GM21526 (cell line): ENCODE measurements around the gene SLC25A1.
"Not testable (repeated sequence)": the region's sequence is repeated elsewhere in the genome, so short reads cannot be mapped to it uniquely, and the experiment has no call there.

Source experiments
- ATAC-seq: cut with Tn5 transposase; IDR thresholded peaks from one replicate; pipeline ENCODE4 v1.9.1; 2021; ENCODE audit warnings: moderate library complexity; ENCODE audit not compliant: unreplicated experiment, low FRiP score

Gene SLC25A1

DNA sequence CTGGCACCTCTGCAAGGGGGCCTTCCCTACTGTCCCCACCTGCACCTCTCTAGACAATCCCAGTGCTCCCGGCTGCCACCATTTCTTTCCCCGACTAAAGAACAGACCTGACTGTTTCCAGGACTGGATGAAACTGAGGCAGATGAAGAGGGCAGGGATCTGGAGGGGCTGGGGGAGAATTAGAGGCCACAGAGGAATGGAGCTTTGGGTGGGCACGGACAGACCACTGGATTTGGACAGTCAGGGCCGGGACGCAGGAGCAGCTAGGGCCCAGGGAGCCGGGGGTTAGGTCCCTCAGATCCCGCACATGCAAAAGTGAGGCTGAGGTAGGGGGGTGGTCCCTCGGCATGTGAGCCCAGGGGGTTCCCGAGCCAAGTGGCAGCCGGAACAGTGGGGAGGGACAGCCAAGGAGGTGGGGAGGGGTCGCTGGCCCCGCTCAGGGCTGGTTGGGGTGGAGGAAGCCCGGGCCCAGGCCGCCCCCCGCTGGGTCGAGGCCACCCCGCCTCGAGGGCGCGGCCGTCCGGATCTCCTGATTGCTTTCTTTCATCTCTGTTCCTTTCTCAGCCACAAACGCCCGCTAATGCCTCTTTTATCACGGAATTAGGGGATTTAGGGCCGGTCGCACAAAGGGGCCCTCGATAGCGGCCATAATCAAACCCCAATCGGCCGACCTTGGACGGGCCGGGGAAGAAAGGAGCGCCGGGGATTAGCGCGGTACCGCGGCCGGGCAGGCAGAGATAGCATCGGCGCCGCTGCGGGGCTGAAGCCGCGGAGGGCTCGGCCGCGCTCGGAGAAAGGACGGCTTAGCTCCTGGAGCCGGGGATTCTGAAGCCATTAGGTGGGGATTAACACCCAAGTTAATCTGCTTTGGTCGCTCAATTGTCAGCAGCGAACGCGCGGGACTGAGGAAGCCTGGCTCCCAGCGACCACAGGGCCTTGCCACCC, 9.3 kb downstream of the SLC25A1 start:
- ATAC-seq, result no peak

DNA sequence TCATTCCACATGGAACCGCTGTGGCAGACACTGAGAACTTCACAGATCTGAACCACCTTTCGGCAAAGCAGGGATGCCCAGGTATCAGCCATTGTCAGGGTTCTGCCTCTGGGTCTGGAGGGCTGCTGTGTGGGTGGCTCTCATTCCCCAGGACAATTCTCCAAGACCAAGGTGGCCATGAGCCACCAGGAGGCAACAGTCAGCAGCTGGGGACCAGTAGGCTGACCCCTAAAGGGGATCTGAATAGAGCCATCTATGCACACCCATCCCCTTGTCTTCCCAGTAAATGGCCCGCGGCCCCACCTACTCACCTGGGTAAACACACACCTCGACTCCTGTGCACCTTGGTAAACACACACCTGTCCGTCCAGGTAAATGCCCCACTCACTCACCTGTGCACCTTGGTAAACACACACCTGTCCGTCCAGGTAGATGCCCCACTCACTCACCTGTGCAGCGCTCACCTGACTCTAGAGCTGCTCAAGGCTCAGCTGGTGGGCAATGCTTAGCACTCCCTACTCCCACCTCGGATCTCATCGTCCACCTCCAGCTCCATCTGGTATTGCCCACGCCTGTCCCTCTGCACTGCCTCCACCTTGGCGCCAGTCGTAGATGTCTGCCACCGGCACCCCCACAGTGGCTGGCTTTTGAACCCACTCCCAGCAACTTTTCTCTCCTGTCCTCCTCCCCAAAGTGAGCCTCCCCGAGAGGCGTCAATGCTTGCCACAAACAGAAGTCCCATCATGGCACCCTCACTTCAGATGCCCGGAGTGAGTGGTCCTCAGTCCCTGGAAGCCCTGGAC, 10.2 kb downstream of the SLC25A1 start:
- no peak for ATAC-seq

DNA sequence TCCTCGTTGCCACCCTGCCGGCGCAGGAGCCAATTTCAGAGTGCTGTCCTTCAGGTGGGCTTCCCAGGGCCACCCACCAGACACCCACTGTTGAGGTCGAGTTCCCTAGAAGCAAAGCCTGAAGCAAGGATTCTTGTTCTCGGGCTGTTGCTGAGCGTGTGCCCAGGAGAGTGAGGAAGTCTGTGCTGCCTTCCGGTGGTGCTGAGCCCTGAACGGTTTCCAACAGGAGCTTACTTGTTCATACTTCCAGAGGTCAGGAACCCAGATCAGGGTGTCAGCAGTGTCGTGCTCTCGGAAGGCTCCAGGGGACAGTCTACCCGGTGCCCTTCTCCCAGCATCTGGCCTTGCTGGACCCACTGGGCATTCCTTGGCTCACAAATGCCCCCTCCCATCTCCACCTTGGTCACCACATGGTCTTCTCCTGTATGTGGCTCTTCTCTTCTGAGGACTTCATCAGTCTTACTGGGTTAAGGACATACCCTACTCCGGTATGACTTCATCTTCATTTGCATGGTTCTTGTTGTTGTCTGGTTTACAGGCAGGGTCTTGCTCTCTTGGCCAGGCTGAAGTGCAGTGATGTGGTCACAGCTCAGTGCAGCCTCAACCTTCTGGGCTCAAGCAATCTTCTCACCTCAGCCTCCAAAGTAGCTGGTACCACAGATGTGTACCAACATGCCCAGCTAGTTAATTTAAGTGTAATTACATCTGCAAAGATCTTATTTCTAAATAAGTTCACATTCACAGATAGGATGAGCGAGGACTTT, 11.2 kb downstream of the SLC25A1 start:
- ATAC-seq, result no peak

DNA sequence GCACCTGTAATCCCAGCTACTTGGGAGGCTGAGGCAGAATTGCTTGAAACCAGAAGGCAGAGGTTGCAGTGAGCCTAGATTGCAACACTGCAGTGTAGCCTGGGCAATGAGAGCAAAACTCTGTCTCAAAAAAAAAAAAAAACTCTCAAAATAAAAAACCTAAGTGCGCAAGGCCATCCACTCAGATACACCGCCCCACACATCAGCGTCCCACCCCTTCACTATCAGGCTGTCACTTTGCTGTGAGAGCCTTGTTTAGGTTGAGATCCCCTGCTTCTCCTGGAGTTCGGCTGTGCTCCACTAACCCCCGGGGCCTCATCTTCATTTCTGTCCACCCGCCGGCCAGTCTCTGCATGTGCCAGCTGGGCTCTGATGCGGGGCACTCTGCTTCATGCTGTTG, 12.1 kb downstream of the SLC25A1 start:
- no peak for ATAC-seq

DNA sequence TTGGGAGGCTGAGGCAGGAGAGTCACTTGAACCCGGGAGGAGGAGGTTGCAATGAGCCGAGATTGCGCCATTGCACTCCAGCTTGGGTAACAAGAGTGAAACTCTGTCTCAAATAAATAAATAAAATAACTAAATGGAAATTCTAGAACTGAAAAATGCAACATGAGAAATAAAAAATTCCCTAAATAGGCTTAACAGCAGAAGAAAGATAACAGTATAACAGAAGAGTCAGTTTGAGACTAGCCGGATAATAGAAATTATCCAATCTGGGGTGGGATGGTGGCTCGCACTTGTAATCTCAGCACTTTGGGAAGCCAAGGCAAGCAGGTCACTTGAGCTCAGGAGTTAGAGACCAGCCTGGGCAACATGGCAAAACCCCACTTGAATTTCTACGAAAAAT, 14.1 kb downstream of the SLC25A1 start:
- ATAC-seq, result no peak

DNA sequence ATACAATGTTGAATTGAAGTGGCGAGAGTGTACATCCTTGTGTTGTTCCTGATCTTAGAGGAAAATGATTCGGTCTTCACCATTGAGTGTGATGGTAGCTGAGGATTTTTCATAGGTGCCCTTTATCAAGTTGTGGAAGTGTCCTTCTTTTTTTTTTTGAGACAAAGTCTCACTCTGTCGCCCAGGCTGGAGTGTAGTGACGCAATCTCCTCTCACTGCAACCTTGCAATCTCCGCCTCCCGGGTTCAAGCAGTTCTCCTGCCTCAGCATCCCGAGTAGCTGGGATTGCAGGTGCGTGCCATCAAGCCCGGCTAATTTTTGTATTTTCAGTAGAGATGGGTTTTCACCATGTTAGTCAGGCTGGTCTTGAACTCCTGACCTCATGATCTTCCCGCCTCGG, 19.9 kb downstream of the SLC25A1 start:
- not testable (repeated sequence) for ATAC-seq

DNA sequence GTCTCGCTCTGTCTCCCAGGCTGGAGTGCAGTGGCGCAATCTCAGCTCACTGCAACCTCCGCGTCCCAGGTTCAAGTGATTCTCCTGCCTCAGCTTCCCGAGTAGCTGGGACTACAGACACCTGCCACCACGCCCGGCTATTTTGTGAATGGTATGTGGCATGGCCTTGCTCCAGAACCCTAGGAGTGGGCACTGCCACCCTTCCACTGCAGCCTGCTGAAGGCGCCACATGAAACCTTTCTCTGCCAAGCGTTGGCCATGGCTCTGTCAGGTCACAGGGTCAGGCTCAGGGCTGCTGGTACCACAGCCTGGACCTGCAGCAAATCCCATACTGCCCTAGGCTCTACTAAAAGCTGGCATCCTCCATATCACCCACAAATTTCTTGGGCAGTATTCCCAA, 22.4 kb downstream of the SLC25A1 start:
- not testable (repeated sequence) for ATAC-seq

DNA sequence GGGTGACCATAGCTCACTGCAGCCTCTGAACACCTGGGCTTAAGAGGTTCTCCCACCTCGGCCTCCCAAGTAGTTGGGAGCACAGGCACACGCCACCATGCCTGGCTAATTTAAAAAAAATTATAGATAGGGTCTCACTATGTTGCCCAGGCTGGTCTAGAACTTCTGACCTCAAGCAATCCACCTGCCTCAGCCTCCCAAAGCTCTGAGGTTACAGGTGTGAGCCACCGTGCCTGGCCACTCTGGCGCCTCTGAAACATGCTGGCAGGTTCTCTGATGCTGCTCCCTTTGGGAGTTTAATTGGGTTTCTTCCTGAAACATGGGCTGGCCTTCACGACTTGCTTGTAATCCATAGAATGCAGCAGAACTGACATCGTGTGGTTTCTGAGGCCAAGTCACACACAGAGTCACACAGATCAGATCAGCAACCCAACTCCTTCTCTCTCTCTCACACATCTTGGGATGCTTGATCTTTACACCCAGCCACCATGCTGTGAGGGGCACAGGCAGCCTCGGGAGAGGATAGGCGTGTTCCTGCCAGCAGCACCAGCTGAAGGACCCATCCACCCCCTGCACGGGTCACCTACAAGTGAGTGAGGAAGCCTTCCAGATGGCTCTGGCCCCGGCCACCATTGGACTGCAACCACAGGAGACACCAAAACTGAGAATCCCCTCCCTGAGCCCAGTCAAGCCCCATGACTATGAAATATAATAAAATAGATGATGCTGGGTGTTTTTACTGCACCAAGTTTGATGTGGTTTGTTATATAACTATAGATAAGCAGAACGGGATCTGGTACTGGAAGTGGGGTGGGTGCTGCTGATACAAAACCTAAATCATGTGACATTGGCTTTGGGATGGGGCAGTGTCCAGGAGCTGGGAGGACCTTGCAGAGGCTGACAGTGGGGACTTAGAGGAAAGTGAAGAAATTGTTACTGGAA, 25.3 kb downstream of the SLC25A1 start:
- ATAC-seq, result no peak

DNA sequence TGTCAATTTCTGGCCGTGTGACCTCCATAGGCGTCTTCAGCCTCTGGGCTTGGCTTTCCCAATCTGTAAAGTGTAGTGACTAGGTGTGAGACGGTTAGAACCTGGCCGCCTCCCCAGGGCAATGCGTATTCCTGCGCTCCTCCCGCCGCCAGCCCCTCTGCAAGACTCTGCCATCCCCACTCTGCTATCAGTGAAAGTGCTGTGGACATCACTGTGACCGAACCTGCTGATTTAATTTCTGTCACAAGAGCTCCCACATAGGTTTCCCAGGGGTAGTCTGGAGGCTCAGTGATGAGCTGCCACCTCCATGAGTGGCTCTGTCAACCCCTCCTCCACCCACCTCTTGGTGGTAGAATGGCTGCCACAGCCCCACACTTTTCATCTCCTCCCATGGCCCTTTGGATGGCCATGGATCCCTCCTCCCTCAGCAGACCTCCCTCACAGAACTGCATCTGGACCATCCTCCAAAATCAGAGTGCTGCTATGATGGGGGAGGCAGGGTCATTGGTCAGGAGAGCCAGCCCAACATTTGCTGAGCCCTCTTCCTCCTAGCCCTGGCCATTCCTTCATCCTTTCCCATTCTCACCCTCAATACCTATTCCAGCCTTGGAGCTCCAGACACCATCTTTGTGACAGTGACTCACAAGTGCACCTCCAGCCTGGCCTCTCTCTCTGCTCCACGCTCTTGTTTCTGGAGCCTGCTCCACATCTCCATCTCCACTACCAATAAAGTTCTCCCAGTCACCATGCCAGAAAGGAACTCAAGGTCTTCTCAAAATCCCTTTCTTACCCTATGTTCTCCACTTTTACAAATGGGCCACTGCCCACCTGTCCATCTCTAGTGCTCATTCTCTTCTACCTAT, 27.0 kb downstream of the SLC25A1 start:
- ATAC-seq, result no peak

DNA sequence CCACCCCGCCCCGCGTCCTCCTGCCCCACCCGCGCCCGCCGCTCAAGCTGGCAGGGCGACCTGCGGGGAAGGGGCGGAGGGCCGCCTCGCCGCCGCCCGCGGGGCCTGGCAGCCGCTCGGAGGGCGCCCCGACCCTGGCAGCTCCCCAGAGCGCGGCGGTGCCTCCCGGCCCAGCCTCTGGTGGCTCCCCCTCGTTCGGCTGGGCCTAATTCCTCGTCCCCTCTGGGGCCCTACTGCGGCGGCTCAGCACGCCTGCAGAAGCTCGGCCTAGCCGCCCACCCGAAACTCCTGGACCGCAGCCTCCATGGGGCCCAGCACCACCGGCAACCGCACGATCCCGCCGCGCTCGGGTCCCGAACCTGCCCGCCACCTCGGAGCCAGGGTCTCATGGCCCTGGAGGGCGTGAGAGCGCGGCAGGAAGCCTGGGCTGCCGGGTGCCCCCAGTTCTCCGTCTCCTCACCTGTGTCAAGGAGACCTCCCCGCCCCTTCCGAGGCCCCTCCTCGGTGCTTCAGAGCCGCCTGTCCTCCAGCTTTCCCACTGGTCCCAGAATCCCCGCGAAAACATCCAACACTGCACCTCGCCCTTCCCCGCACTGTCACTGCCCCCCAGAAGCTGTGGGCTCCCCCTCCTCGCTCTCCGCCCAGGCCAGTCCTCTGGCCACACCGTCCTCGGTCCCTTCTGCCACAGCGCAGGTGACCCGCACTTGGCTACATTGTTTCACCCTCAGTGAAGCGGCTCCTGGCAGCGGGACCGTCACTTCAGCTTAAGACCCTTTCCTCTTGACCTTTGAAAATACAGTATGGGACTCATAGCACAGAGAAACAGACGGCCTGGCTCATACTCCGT, 27.8 kb downstream of the SLC25A1 start:
- ATAC-seq, result no peak

DNA sequence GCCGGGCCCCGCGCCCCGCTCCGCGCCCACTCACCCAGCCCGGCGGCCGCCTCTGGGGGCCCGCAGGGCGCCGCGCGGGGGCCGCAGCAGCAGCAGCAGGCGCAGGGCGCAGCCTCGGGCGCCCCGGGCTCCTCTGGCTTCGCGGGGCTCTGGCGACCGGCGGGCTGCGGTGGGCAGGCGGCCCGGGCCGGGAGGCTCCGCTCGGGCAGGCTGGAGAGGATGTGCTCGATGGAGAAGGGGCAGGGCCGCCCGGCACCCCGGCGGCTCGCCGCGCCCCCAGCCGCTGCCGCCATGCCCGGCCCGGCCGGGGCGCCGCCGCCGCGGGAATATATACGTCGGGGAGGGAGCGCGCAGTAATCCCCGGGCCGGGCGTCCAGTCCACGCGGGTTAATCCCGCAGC, 28.5 kb downstream of the SLC25A1 start, which contains the start of gene GSC2:
GSC2 (minus strand) TSS at position 302 of the 400 bp plus-strand sequence; CDS start at position 293, 9 bp downstream.
- ATAC-seq, result no peak

DNA sequence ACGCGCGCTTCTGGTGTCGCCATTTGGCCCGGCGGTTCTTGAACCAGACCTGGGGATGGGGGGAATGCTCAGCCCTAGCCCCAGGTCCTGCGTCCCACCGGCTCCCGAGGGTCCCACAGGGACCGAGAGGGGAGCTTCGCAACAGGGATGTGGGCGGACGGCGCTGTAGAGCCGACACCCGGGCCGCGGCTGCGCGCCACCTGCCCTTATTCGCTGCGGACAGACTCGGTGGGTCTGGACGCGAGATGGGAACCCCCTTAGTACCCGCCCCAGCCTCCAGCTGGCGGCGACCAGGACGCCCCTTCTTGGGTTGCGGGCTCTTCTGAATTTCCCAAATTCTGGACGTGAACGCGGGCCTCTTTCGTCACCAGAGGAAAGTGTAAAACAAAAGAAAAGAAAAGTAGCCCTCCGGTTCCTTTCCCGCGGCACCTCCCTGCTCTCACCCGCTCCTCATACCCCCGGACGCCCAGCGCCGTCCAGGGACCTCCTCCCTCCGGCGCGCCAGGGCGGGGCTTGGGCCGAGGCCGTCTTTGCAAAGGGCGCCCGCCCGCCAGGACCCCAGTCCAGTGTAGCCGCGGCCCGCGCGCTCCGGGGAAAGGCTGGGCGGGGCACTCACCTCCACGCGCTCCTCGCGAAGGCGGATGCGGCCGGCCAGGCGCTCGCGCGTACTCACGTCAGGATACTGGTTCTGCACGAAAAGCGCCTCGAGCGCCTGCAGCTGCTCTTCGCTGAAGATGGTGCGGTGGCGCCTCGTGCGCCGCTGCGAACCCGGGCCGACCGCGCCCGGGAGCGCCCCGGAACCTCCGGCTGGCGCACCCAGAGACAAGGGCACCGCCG, 29.3 kb downstream of the SLC25A1 start:
- ATAC-seq, result no peak

DNA sequence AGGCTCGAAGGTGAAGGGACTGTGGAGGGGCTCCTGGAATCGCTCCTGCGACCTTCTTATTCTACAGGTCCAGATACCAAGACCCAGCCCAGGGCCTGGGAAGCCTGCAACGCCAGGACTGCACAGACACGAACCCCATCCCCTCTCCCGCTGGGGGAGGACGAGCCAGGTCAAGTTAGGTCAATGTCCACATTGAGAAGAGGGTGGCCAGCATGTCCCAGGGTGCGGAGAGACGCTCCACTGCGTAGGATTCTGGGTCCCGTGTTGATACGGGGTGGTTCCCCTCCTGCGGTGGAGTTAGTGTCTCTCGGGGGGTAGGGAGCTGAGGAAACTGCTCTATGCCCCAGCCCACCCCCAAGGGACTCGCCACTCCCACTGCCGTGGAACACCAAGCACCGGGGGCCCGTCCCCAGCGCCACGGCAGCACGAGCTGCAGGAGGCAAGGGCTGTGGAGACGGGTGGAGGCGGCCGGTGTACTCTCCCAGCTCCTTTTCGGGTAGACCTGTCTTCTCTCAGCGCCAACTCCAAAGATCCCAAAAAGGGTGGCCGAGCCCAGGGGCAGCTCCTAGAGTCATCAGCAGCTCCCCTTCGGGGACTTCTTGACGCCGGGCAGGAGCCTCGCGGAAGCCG, 30.0 kb downstream of the SLC25A1 start:
- ATAC-seq, result no peak

DNA sequence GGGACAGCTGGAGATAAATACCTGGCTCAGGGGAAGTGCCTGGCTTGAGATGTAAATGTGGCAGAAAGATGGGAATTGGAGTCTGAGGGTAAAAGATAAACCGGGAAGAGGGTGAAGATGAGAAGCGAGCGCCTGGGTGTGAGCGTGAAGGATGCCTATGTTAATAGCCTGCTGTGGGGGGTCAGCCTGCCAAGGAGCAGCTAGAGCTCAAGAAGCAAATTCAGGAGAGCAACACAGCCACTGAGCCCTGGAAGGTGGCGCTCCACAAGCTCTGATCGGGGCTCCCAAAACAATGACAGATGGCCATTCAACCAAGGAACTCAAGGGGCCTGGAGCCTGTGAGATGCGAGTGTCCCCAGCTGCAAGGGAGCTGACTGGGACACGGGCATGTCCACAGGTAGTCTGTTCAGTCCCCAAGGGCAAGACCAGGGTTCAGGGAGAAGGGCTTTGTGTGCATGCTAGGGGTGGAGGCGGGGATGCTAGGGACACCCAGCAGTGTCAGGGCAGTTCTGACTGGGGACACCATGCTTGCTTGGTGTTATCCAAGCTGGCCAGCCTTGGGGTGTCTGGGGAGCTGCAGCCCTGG, 31.2 kb downstream of the SLC25A1 start:
- ATAC-seq, result no peak

DNA sequence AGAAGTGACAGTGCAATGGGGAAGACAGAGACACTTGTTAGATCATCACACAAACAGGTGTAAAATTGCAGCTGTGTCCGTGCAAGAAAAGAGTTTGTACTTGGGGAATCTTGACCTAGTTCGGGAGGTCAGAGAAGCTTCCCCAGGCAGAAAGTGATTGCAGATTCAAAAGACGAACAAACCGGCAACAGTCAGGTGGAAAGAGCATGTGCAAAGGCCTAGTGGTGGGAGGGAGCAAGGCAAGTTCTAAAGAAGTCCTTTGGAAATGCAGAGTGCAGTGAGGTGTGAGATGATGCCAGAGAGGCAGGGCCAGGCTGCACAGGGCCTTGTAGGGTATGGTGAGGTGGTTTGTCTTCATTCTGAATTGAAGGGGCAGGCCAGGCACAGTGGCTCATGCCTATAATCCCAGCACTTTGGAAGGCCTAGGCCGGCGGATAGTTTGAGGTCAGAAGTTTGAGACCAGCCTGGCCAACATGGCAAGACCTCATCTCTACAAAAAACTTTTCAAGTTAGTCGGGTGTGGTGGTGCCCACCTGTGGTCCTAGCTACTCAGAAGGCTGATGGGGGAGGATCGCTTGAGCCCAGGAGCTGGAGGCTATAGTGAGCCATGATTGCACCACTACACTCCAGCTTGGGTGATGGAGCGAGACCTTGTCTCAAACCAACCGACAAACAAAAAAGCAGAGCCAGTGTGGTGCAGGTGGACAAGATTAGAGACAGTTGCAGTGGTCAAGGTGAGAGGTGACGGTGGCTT, 32.1 kb downstream of the SLC25A1 start:
- ATAC-seq, result no peak
